ENCODE results near the gene UBE2G2. TPM values are rescaled to one million over a fixed set of nuclear protein-coding genes. Genes with fewer than 3 reads are reported as not detected.

UBE2G2 gene
- total and polyA plus RNA-seq, 3 donors from 2014 or later, result 38.9 to 82.8 (median 73.6) TPM

- DNase-seq, result no peak
Measured at GRCh38 chr21:44762221-44763049, 39.2 kb downstream of the UBE2G2 start.

GRCh38 chr21:44761747-44762208 lies 39.8 kb downstream of the UBE2G2 start:
- H3K27ac ChIP-seq, result no peak overlapping the region
- H3K9me3 ChIP-seq, result no peaks in the 10 kb centered on the region
- intact Hi-C loops (cut with DNase I; ENCODE audit: low total_unique reads), result no loop called here
- TF ChIP-seq CTCF (IDR thresholded peaks at IDR 0.05) (no peak), POLR2A (IDR thresholded peaks at IDR 0.05) (no peak)
- no peaks in the 10 kb centered on the region for H3K36me3 ChIP-seq (ENCODE audit: low read depth, missing control alignments)
- no peak overlapping the region for H3K4me3 ChIP-seq
- H3K4me1 ChIP-seq, result peaks cover 3% of the 10 kb centered on the region
- 85 to 90% methylated on average over 7 to 14 of the region's 14 CpGs for WGBS, 2 donors
- no peak for DNase-seq
- H3K27me3 ChIP-seq, result no peaks in the 10 kb centered on the region

More at GRCh38 chr21:44762221-44763049, 39.2 kb downstream of the UBE2G2 start:
- Histone ChIP-seq H3K4me3 (no peak overlapping the region), H3K9me3 (no peaks in the 10 kb centered on the region), H3K27me3 (no peaks in the 10 kb centered on the region), H3K36me3 (ENCODE audit: low read depth, missing control alignments) (no peaks in the 10 kb centered on the region), H3K27ac (no peak overlapping the region), H3K4me1 (peaks cover 3% of the 10 kb centered on the region)
- intact Hi-C loops (cut with DNase I; ENCODE audit: low total_unique reads), result no loop called here
- 86 to 90% methylated on average over 21 to 24 of the region's 24 CpGs for WGBS, 2 donors
- TF ChIP-seq CTCF (IDR thresholded peaks at IDR 0.05), result no peak
- TF ChIP-seq POLR2A (IDR thresholded peaks at IDR 0.05), result no peak

GRCh38 chr21:44761011-44761729 lies 40.5 kb downstream of the UBE2G2 start:
- TF ChIP-seq POLR2A (IDR thresholded peaks at IDR 0.05), result no peak
- TF ChIP-seq CTCF (IDR thresholded peaks at IDR 0.05), result no peak
- Histone ChIP-seq H3K9me3 (no peaks in the 10 kb centered on the region), H3K4me1 (peaks cover 3% of the 10 kb centered on the region), H3K36me3 (ENCODE audit: low read depth, missing control alignments) (no peaks in the 10 kb centered on the region), H3K4me3 (no peak overlapping the region), H3K27ac (no peak overlapping the region), H3K27me3 (no peaks in the 10 kb centered on the region)
- DNase-seq, result no peak
- intact Hi-C loops (cut with DNase I; ENCODE audit: low total_unique reads), result no loop called here
- WGBS, 2 donors, result 70 to 76% methylated on average over 21 of the region's 21 CpGs

GRCh38 chr21:44760376-44760775 lies 41.2 kb downstream of the UBE2G2 start:
- H3K36me3 ChIP-seq (ENCODE audit: low read depth, missing control alignments), result no peaks in the 10 kb centered on the region
- H3K27ac ChIP-seq, result no peak overlapping the region
- no peaks in the 10 kb centered on the region for H3K9me3 ChIP-seq
- no peaks in the 10 kb centered on the region for H3K27me3 ChIP-seq
- H3K4me1 ChIP-seq, result no peaks in the 10 kb centered on the region
- H3K4me3 ChIP-seq, result no peak overlapping the region
- no peak for DNase-seq
- 81 to 83% methylated on average over 7 to 9 of the region's 9 CpGs for WGBS, 2 donors
- intact Hi-C loops (cut with DNase I; ENCODE audit: low total_unique reads), result no loop called here
- TF ChIP-seq POLR2A (IDR thresholded peaks at IDR 0.05), result no peak
- no peak for TF ChIP-seq CTCF (IDR thresholded peaks at IDR 0.05)
